AG04450 (cell line): Measurements from ENCODE around the gene IKBKG. TPM values are rescaled to one million over a fixed set of nuclear protein-coding genes. Genes with fewer than 3 reads are reported as not detected.

Experiments used
- polyA plus RNA-seq: library from polyadenylated mRNA; depleted of rRNA; stranded (reverse); fragments of >200 nt; gene quantifications from 2 replicates; pipeline ENCODE4 v1.2.3, GENCODE V29; 2011; rRNA removed
- small RNA-seq: library from RNA; depleted of rRNA; stranded (forward); fragments of <200 nt; gene quantifications from one replicate; pipeline ENCODE3, GENCODE V24; 2012; ENCODE audit warnings: low read depth; ENCODE audit not compliant: insufficient read length

The IKBKG gene
- polyA plus RNA-seq, 1 experiment: 25.1 TPM

Small RNAs within 50 kb of the gene (small RNA-seq; reads per million reads assigned to genes)
- gene AC244090.1: not detected

Other genes with a start within 250 kb of the IKBKG start
- gene FLNA, start 173.0 kb upstream of the IKBKG start, polyA plus RNA-seq: 605 and 863 TPM in 2 replicates
- 30.2 and 30.8 TPM in 2 replicates for gene EMD, start 168.3 kb upstream of the IKBKG start, polyA plus RNA-seq
- 3,912 and 4,828 TPM in 2 replicates for gene RPL10, start 149.2 kb upstream of the IKBKG start, polyA plus RNA-seq
- 25.7 and 36.6 TPM in 2 replicates for gene DNASE1L1, start 138.4 kb upstream of the IKBKG start, polyA plus RNA-seq
- 13.0 and 15.3 TPM in 2 replicates for gene TAFAZZIN, start 136.1 kb upstream of the IKBKG start, polyA plus RNA-seq
- gene ATP6AP1, start 118.9 kb upstream of the IKBKG start, polyA plus RNA-seq: 65.0 and 79.7 TPM in 2 replicates
- 149 and 154 TPM in 2 replicates for gene GDI1, start 110.5 kb upstream of the IKBKG start, polyA plus RNA-seq
- 69.0 and 79.5 TPM in 2 replicates for gene FAM50A, start 103.5 kb upstream of the IKBKG start, polyA plus RNA-seq
- gene PLXNA3, start 89.3 kb upstream of the IKBKG start, polyA plus RNA-seq: 20.5 and 28.1 TPM in 2 replicates
- gene LAGE3, start 68.3 kb upstream of the IKBKG start, polyA plus RNA-seq: 9.3 and 13.2 TPM in 2 replicates
- 17.4 and 20.5 TPM in 2 replicates for gene UBL4A, start 61.0 kb upstream of the IKBKG start, polyA plus RNA-seq
- 10.1 and 13.8 TPM in 2 replicates for gene SLC10A3, start 57.0 kb upstream of the IKBKG start, polyA plus RNA-seq
- gene FAM3A, start 31.4 kb upstream of the IKBKG start, polyA plus RNA-seq: 15.5 and 19.5 TPM in 2 replicates
- gene G6PD, start 774 bp upstream of the IKBKG start, polyA plus RNA-seq: 172 and 244 TPM in 2 replicates
- not detected in 2 replicates for gene CTAG1A, start 37.5 kb downstream of the IKBKG start, polyA plus RNA-seq
- not detected in 2 replicates for gene CTAG1B, start 71.7 kb downstream of the IKBKG start, polyA plus RNA-seq
- not detected in 2 replicates for gene CTAG2, start 106.0 kb downstream of the IKBKG start, polyA plus RNA-seq
- 2.5 and 2.8 TPM in 2 replicates for gene GAB3, start 203.5 kb downstream of the IKBKG start, polyA plus RNA-seq
- 41.5 and 50.5 TPM in 2 replicates for gene DKC1, start 215.2 kb downstream of the IKBKG start, polyA plus RNA-seq